NCI-H2196 (cell line): ENCODE results near the gene C1QC.

Experiments
- DNase-seq: peaks from one replicate; lab custom pipeline; 2025; ENCODE audit not compliant: unreplicated experiment; lab: John Stamatoyannopoulos, UW

Gene C1QC

GRCh38 chr1:22643381-22643780 is at the start of gene C1QC:
C1QC (plus strand) TSS chr1:22643633; CDS start chr1:22644024, 391 bp downstream.
- DNase-seq = no peak

DNA sequence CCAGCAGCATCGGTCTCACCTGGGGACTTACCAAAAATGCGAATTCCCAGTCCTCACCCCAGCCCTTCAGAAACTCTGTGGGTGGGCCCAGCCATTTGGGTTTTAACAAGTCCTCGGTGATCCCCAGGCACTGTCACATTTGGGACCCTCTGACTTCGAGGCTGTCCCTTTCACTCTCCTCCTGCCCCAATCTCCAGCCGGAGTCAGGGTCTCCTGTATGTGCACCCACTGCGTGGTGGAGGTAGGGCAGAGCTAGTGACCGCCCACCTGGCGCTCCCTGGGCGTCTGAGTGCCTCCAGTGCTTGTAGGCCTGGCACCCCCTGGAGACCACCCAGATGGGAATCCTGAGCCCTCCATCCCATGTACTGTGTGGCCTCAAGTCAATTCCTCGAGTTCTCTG is 49.0 kb upstream of the C1QC start:
- no peak for DNase-seq

GRCh38 chr1:22595108-22595507 is 48.3 kb upstream of the C1QC start:
- no peak for DNase-seq

- no peak for DNase-seq
Measured at GRCh38 chr1:22597301-22597965, 46.0 kb upstream of the C1QC start.

DNA sequence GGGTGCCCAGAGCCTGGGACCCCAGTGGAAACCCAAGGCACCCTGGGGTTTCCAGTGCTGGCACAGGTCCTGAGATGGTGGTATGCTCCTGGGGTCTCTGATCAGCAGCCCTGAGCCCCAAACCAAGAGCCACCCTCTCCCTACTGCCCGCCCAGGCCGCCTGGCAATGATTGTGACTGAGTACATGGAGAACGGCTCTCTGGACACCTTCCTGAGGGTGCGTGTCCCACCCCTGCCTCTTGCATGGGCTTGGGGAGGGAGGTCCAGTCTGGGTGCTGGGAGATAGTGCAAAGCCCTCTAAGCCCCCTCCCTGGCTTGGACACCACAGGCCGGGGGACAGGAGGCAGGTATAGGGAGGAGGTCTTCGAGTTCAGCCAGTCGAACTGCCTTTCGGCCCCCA is 45.4 kb upstream of the C1QC start:
- DNase-seq = no peak

DNA sequence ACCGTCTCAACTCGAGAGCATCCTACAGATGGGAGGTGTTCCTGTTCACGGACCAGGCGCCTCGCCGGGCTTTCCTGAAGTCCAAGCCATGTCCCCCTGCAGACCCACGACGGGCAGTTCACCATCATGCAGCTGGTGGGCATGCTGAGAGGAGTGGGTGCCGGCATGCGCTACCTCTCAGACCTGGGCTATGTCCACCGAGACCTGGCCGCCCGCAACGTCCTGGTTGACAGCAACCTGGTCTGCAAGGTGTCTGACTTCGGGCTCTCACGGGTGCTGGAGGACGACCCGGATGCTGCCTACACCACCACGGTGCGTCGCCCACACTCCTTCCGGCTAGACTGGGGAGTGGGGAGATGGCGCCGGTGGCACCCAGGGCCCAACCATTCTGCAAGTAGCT is 44.7 kb upstream of the C1QC start:
- DNase-seq = no peak

DNA sequence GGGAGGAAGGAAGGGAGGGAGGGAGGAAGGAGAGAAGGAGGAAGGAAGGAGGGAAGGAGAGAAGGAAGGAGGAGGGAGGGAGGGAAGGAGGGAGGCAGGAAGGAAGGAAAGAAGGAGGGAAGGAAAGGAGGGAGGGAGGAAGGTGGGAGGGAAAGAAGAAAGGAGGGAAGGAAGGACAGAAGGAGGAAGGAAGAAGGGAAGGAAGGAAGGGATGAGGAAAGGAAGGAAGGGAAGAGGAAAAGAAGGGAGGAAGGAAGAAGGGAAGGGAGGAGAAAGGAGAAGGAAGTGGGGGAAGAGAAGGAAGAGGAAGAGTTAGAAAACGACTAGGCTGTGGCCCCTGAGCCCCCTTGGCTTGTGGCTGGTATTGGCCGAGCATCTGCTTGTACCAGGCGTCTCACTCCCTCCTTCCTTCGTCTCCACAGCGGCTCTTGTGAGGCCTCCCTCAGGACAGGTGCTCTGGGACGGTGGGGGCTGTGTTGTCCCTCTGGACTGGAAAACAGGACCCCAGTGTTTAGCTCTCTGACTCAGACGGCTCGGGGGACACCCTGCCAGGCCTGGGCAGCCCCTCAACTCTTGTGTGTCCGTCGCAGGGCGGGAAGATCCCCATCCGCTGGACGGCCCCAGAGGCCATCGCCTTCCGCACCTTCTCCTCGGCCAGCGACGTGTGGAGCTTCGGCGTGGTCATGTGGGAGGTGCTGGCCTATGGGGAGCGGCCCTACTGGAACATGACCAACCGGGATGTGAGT is 43.2 kb upstream of the C1QC start:
- DNase-seq = no peak

- no peak for DNase-seq
Measured at GRCh38 chr1:22600817-22601605, 42.4 kb upstream of the C1QC start.

DNA sequence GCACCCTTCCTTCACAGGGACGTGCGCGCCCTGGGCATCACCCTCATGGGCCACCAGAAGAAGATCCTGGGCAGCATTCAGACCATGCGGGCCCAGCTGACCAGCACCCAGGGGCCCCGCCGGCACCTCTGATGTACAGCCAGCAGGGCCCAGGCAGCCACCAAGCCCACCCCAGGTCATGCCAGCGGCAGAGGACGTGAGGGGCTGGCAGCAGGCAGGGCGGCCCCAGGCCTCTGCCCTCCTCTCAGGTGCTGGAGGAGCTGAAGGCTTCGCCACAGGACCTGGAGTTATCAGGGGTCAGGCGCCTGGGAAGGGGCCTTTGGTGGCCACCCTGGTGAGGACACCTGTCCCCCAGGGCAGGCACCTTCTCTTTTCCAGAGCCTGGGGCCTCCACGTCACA is 41.8 kb upstream of the C1QC start:
- no peak for DNase-seq

DNA sequence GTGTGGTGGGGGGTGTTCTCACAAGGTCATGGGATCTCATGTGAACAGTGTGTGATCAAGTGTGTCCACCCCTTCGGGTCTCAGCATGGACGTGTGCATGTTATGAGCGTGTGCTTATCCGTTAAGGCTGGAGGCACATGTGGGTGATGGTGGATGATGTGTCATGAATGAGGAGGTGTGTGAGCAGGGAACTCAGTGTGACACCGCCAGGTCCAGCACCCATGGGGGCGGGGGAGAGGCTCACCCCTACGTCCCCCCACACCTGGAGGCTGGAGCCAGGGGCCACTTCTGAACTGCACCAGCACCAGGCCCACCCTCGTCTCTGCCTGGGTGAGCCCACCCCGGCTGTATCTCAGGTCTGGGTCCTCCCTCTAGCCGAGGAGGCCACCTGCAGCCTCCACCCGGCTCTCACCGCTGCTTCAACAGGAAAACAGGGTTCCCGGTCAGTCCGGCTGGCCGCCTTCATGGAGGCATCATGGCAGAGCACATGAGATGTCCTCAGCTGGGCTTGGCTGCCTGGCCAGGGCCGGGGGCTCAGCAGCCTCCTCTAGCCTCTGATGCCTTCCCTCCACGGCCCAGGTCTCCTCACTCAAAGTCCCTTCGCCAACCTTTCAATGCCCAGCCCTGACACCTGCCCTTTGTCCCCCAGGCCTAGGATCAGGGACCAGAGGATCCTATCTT is 41.2 kb upstream of the C1QC start:
- DNase-seq = no peak

- DNase-seq = no peak
Measured at GRCh38 chr1:22606161-22606560, 37.3 kb upstream of the C1QC start.

DNA sequence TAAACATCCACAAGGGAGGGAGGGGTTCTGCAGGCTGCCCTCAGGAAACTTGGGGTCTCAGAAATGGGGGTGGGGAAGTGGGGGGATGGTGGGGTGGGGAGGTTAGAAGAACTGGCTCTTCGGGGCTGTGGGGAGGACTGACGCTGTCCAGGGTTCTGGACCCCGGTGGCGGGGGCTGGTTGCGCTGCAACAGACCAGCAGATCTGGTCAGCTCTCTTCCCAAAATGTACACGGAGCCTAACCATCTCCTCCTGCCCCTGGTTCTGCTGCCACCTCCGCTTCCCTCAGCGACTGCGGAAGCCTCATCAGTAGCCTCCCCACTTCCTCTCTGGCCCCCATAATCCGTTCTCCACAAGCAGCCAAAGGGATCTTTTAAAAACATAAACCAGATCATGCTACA is 36.3 kb upstream of the C1QC start:
- no peak for DNase-seq

GRCh38 chr1:22608361-22608760 is 35.1 kb upstream of the C1QC start:
- no peak for DNase-seq

- DNase-seq = no peak
Measured at GRCh38 chr1:22609291-22609690, 34.1 kb upstream of the C1QC start.

DNA sequence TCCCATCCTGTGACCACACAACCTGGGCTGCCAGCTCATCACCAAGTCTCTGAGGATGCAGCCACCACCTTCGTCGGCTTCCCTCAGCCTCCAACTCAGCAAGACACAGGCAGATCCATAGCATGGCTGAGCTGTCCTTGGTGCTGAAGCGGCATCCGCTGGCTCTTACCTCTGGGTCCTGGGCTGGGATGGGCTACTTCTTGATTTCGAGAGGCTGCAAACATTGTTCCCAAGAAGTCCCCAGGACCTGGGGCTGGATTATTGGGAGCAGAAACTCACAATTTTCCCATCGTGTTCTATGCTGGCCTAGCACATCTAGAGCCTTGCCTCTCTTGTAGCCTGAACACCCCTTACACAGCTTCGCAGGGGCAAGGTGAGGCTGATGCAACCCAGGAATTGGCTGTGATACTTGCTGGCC is 31.9 kb upstream of the C1QC start:
- no peak for DNase-seq

DNA sequence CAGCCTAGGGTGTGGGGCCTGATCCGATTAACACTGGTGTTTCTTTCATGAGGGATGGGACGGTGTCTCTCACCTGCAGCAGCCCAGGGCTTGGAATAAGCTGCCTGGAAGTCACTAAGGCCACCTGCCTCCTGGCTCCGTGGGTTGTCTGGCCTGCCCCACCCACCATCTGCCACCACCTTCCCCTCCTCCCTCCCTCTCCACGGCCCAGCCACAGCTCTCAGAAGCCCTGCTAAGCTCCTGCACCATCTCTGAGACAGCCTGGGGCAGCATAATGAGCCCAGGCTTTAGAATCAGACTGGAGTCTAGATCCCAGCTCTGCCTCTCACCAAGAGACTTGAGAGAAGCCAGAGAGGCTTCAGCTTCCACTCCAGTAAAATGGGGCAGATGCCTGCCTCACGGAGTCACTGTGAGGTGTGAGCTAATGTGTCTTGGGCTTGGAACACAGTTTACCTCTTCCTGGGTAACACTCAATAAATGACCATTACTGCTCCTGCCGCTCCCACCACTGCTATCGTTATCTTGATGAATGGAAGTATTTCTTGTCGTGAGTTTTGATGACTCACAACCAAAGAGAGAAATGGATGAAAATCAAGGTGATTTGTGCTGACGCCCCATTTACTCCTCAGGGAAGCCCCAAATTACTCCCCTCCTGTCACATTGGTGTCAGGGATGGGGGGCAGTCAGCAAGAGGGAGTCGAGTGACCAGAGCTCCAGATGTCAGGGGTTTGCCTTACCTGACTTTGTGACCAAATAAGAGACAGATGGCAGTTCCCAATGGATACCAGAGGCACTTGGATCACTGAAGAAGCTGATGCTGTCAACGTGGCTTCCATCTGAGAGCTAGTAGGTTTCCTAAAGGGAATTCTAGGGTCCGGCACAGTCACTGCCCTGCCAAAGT is 30.5 kb upstream of the C1QC start:
- no peak for DNase-seq

- DNase-seq = no peak
Measured at GRCh38 chr1:22613572-22613918, 29.9 kb upstream of the C1QC start.

DNA sequence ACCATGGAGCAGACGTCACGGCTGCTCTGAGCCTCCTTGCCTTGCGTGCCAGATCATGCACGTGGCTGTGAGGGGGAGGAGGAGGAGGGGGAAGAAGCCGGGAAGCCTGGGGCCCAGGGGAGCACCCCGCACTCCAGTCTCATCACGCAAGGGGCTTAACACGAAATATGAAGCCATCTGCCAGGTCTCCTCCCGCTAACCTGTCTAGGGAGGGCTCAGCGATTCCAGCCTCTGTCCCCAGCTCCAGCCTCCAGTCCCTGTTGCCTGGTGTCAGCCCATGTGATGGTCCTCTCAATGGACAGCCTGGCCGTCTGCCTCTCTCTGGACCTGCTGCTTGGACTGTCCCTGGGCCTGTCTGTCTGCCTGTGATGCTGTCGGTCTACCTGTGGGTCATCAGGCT is 29.5 kb upstream of the C1QC start:
- DNase-seq = no peak

- no peak for DNase-seq
Measured at GRCh38 chr1:22615886-22616285, 27.5 kb upstream of the C1QC start.

- no peak for DNase-seq
Measured at GRCh38 chr1:22616571-22616970, 26.9 kb upstream of the C1QC start.

DNA sequence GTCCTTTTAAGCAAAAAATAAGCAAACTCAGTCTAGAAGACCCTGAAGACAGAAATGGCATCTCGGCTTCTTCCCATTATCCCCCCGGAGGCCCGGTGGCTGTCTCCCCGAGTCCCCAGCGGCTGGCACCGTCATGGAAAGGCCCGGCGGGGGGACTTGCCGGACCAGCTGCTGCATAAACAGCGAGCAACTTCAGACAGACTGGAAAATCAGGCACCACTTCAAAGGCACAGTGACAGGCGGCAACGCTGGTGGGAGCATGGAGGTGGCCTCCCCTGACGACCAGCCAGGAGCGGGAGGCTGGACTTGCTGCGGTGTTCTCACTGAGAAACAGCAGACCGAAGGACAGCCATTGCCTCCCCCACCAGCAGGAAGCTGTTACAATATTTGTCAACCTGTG is 25.4 kb upstream of the C1QC start:
- DNase-seq = no peak
